SKM-1 (cell line): ENCODE results near the gene IL19.
"Not testable (repeated sequence)": the region's sequence is repeated elsewhere in the genome, so short reads cannot be mapped to it uniquely, and the experiment has no call there.

Experiments used
- DNase-seq: peaks from one replicate; lab custom pipeline; 2025; ENCODE audit not compliant: unreplicated experiment; lab: John Stamatoyannopoulos, UW

Gene IL19

GRCh38 chr1:206772243-206772937 lies 1.8 kb downstream of the IL19 start, which contains the start of gene IL10:
TSS of gene IL10 (minus strand) at chr1:206772494. CDS start at chr1:206772435, 59 bp downstream.
- peak; percentile 69 for DNase-seq

GRCh38 chr1:206774093-206774492 lies 3.5 kb downstream of the IL19 start:
- DNase-seq, result peak; percentile 31

DNA sequence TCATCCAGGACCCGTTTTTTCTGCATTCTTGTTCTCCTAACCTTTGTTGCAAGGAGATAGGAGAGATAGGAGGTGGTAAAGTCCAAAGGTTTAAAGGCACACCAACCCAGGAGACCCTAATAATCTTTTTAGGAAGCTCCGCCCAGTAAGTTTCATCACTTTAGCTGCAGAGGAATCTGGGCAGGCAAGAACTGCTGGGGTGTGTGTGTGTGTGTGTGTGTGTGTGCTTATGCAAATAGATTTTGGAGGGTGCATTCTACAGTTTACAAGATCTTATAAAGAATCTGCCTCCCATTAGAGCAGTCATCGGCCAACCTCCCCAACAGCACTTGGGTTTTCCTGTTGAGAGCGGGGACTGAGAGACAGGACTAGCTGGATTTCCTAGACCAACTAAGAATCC lies 5.7 kb downstream of the IL19 start:
- no peak for DNase-seq

DNA sequence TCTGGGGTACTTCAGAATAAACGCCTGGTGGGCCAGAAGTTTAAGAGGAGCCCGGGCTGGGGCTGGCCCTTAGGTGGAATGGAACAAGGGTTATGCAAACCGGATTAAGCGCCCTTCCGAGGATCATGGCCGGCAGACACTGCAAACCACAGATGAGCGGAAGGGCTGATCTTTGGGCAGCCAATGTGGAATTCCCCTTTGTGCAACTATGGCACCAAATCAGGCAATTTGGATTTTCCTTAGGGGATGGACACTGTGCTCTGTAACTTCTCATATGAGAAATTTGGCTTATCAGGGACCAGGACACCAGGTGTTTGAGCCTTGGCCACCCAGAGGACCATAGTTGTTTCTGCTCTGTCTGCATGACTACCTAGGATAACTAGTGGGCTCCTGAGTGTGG lies 7.5 kb downstream of the IL19 start:
- DNase-seq, result no peak

GRCh38 chr1:206778911-206779310 lies 8.3 kb downstream of the IL19 start:
- DNase-seq, result not testable (repeated sequence)

GRCh38 chr1:206779638-206780037 lies 9.1 kb downstream of the IL19 start:
- DNase-seq, result no peak

- DNase-seq, result no peak
These were observed 11.9 kb downstream of the IL19 start for GRCh38 chr1:206782448-206782847.

DNA sequence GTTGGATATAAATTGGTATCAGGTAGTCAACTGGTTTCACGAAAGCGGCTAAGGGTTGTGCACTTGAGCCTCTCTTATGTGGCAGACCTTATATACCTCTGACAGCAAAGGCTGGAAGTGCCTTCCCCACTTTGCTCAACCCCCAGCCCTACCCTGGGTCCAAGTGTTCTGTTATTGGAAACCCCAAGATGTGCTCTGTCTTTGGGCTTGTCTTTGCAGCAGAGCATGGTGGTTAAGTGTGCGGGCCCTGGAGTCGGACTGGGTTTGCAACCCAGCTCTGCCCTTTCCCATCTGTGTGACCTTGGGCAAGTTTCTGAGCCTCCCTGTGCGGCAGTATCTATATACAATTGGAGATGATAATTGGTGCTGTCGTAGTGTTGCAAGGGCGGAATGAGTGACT lies 12.9 kb downstream of the IL19 start:
- DNase-seq, result no peak

DNA sequence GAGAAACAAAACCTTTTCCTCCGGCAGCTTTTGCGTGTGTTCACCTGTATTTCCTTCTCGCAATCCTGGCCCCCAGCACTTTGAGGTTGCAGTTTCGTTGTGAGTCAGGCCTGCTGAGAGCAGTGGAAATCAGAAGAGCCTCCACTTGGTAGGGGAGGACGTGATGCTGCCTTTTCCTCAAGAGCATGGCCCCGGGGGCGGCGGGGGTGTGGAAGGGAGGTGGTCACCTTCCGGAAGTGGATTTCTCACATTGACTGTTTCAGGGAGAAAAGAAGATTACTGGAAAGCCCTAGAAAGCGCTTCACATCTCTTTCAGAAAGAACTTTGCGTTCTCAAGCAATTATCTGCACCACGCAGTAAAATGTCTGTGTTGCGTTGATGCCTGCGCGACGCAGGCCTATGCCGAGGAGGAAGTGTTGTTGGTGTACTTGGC lies 13.9 kb downstream of the IL19 start:
- DNase-seq, result no peak

DNA sequence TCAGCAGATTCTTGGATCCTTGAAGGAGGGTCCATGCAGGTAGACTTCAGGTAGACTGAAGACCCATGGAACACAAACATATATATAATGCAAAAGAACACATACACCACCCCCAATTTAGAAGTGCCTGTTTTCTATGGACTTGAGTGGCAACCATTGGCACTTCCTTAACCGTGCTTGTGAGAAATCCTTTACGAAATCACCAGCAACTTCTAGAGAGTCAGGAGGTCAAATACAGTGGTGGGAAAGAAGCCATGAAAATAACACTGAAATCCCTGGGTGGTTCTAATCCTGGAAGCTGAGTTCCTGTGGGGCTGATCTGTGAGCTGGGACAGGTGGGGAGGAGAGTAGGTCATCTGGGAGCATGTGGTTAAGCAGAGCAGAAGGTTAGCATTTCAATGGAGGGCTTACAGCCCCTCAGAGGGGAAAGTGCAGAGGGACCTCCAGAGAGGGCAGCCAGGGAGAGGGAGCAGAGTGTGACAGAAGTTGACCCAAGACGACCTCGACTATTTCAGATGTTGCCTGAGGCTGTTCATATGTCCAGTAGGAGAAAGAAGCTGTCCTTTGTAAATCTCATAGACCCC lies 14.7 kb downstream of the IL19 start:
- peak; percentile 16 for DNase-seq

GRCh38 chr1:206786212-206786886 lies 15.8 kb downstream of the IL19 start:
- DNase-seq, result no peak

GRCh38 chr1:206787891-206788290 lies 17.3 kb downstream of the IL19 start:
- DNase-seq, result no peak

DNA sequence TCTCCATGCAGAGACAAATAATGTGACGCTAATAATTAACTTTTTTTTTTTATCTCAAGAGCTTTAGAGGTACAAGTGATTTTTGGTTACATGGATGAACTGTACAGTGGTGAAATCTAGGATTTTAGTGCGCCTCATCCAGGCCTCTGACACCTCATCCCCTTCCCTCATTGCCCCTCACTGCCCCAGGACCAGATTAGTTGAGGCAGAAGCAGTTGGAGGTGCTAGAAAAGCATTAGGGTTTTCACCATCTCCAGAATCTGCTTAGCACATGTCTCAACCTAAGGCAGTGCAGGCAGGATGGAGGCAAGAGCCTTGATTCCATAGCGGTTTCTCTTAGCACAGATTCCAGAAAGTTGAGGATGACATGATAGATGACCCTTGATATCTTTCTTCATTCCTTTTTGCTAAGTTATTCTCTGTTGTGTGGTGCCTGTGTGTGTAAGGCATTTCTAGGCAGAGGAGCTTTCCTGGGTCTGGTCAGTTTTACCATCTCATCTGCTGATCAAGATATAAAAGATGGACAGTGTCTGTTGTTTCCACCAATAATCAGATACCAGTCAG lies 18.0 kb downstream of the IL19 start:
- DNase-seq, result no peak

DNA sequence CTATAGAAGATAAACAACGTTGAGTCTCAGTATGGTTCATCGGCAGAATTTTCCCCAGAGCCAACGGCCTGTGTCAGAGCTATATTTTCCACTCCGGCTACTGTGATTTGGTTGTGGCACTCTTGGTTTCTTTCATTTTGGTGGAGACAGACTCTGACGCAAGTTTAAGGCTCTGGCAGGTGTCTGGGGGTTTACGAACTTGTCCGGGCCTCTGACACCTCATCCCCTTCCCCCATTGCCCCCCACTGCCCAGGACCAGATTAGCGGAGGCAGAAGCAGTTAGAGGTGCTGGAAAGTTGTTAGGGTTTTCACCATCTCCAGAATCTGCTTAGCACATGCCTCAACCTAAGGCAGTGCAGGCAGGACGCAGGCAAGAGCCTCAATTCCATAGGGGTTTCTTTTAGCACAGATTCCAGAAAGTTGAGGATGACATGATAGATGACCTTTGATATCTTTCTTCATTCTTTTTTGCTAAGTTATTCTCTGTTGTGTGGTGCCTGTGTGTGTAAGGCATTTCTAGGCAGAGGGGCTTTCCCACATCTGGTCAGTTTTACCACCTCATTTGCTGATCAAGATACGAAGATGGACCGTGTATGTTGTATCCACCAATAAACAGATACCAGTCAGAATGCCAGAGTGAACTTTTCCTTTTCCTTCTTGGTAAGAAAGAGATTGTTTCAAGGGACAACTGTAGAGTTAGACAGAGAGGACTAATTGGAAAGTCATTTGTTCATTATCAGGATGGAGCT lies 20.1 kb downstream of the IL19 start:
- no peak for DNase-seq

- no peak for DNase-seq
These were observed 22.5 kb downstream of the IL19 start for GRCh38 chr1:206792939-206793607.

DNA sequence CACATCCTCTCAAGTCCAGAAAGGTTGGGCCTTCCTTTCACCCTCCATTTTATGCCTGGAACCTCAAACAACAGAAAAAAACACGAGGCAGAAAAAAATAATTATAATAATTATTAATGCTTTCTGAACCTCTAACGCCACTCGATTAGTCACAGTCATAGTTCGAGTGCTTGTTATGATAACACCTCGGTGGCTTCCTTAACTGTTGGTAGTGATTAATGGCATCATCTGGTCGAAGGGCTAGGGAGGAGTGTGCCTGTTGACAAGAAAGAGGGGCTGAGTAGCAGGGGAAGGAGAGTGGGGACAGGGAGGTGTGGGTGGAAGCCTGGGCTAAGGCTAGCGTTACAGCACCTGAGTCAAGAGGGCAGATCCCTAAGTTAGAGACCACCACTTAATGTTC lies 23.0 kb downstream of the IL19 start:
- DNase-seq, result no peak

DNA sequence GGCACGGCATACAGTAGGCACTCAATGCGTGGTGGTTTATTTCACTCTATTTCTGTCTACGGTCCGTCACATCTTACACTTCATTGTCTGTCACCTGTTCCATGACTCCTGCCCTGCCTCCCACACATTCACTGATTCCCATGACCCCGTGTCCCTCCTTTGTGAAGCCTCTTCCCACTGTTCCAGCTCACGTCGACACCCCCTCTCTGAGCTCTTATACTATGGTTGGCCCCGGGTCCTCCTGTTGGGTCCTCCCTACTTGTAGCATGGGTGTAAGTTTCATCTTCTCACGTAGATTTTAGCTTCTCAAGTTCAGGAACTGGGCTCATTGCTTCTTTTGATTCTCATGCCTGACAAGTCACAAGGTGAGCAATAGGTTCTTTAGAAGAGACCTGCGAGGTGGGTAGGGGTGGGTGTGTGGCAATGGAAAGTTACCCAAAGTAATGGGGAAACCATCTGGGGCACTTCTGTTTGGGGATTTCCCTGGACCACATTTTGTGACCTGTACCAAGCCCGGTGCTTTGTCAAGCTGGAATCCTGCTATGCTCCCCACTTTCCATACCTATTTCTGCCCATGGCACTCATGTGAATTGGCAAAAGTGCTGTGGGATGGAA lies 23.8 kb downstream of the IL19 start:
- DNase-seq, result no peak

GRCh38 chr1:206796116-206796515 lies 25.5 kb downstream of the IL19 start:
- no peak for DNase-seq

DNA sequence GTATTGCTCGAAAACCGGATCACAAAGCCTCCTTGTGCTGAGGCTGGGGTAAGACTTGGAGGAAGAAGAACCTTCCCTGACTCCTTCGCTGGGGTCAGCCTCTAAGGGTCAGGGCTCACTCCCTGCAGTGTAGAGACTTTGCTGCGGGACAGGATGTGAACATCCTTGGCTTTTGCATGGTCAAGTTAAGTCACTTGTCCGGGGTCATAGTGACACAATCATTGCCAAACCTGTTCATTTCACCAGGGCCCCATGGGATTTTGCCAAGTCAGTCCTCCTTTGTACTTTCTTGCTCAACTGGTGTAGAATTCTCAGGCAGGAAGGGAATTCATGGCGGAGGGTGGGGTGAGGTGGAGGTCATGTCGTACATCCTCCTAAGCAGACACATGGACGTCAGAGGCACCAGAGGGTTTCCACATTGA lies 26.4 kb downstream of the IL19 start:
- DNase-seq, result peak; percentile 46
